A549 (cell line): ENCODE results near the gene CCDC170. TPM values are rescaled to one million over a fixed set of nuclear protein-coding genes. Genes with fewer than 3 reads are reported as not detected.

Source experiments
- ATAC-seq, 2 experiments: fragments of 200-7000 bp in 1 of 2; fragments of >200 bp in 1 of 2; cut with Nextera tagmentation in 1 of 2; cut with Tn5 transposase in 1 of 2; 3 replicates each; pipeline versions ENCODE4 v1.8.0 to v1.9.1; 2018 to 2020; ENCODE audit warnings: mild to moderate bottlenecking in 1 of 2, moderate library complexity in 1 of 2
- CTCF ChIA-PET: fragments of 300-600 bp; sonication (Branson Sonifier 250); formaldehyde crosslinking; extraction: SDS; loops from one replicate; lab custom pipeline; 2021; ENCODE audit warnings: antibody characterized with exemption, inconsistent platforms; lab: Yijun Ruan, JAX
- POLR2A ChIA-PET: fragments of 350-600 bp; formaldehyde crosslinking; extraction: SDS; loops from one replicate; lab custom pipeline; 2021; ENCODE audit warnings: antibody characterized with exemption, inconsistent platforms; lab: Yijun Ruan, JAX
- DNase-seq, 2 experiments: peaks; one replicate each; pipeline versions ENCODE4 v3.0.0 to v3.0.0-alpha.2; 2011 to 2016; ENCODE audit warnings: low read depth in 1 of 2, low spot score in 1 of 2
- FAIRE-seq: peaks from 2 replicates; lab custom pipeline; 2011; peaks lifted over from hg19 to GRCh38; lab: Jason Lieb, UNC
- H3K27ac ChIP-seq, 2 experiments: fragments of >200 bp; sonication (Bioruptor Twin); formaldehyde crosslinking; 3 replicates each; pipeline ENCODE4 v1.5.1; 2016 to 2017
- H3K4me1 ChIP-seq: fragments of >200 bp; sonication (Bioruptor Twin); formaldehyde crosslinking; 3 replicates; pipeline ENCODE4 v1.6.1; 2016
- H3K4me2 ChIP-seq: fragments of >200 bp; sonication (Bioruptor Twin); formaldehyde crosslinking; 3 replicates; pipeline ENCODE4 v1.6.1; 2016
- H3K4me3 ChIP-seq: fragments of >200 bp; sonication (Bioruptor Twin); formaldehyde crosslinking; 3 replicates; pipeline ENCODE4 v1.5.1; 2016
- H3K9me3 ChIP-seq: fragments of >200 bp; sonication (Bioruptor Twin); formaldehyde crosslinking; 3 replicates; pipeline ENCODE4 v1.6.1; 2016
- BCL3 ChIP-seq: fragments of >200 bp; sonication (Bioruptor Twin); formaldehyde crosslinking; IDR thresholded peaks from 3 replicates; pipeline ENCODE4 v1.6.1; 2016
- CBX2 ChIP-seq: fragments of 200-600 bp; sonication (generic); IDR thresholded peaks from 2 replicates; pipeline ENCODE4 v1.6.1; 2016; ENCODE audit warnings: low read depth, mild to moderate bottlenecking, borderline replicate concordance
- CEBPB ChIP-seq, 2 experiments: fragments of >200 bp in 1 of 2; sonication (Bioruptor Twin) in 1 of 2; formaldehyde crosslinking in 1 of 2; IDR thresholded peaks; 2 replicates each; pipeline ENCODE4 v1.6.1; 2012 to 2016
- CHD4 ChIP-seq: fragments of 200-600 bp; sonication (generic); IDR thresholded peaks from 2 replicates; pipeline ENCODE4 v1.6.1; 2016; ENCODE audit warnings: antibody characterized with exemption, mild to moderate bottlenecking, borderline replicate concordance
- CTCF ChIP-seq: fragments of >200 bp; sonication (Bioruptor Twin); formaldehyde crosslinking; IDR thresholded peaks from 3 replicates; pipeline ENCODE4 v1.5.1; 2016
- E2F6 ChIP-seq: IDR thresholded peaks from 2 replicates; pipeline ENCODE4 v1.6.1; 2012; ENCODE audit warnings: low read depth, borderline replicate concordance
- EHF ChIP-seq: fragments of 250-450 bp; sonication (Bioruptor Pico); IDR thresholded peaks from 2 replicates; pipeline ENCODE4 v1.5.0; 2020; ENCODE audit warnings: mild to moderate bottlenecking
- ELK1 ChIP-seq: fragments of 150-350 bp; IDR thresholded peaks from 2 replicates; pipeline ENCODE4 v1.6.1; 2014; ENCODE audit warnings: low read depth, mild to moderate bottlenecking, low read length
- GATA3 ChIP-seq: IDR thresholded peaks from 2 replicates; pipeline ENCODE4 v1.6.1; 2012; ENCODE audit warnings: borderline replicate concordance
- HMGXB4 ChIP-seq: fragments of 250-450 bp; sonication (Bioruptor Pico); IDR thresholded peaks from 2 replicates; pipeline ENCODE4 v1.5.0; 2021; ENCODE audit warnings: mild to moderate bottlenecking, moderate library complexity, borderline replicate concordance
- HOXB13 ChIP-seq: fragments of 250-450 bp; sonication (Bioruptor Pico); IDR thresholded peaks from 2 replicates; pipeline ENCODE4 v1.5.0; 2020; ENCODE audit warnings: low read depth, mild to moderate bottlenecking, moderate library complexity
- HOXB5 ChIP-seq: fragments of 250-450 bp; sonication (Bioruptor Pico); IDR thresholded peaks from 2 replicates; pipeline ENCODE4 v1.5.0; 2020; ENCODE audit warnings: mild to moderate bottlenecking, moderate library complexity
- KDM1A ChIP-seq: fragments of 200-600 bp; sonication (generic); IDR thresholded peaks from 2 replicates; pipeline ENCODE4 v1.6.1; 2016; ENCODE audit warnings: low read depth, mild to moderate bottlenecking
- MAFK ChIP-seq: fragments of 450-650 bp; IDR thresholded peaks from 2 replicates; pipeline ENCODE4 v1.6.1; 2014; ENCODE audit not compliant: partially characterized antibody
- MAZ ChIP-seq: fragments of 150-350 bp; IDR thresholded peaks from 2 replicates; pipeline ENCODE4 v1.6.1; 2014; ENCODE audit warnings: antibody characterized with exemption, low read depth, low read length, borderline replicate concordance
- MYC ChIP-seq: IDR thresholded peaks from 2 replicates; pipeline ENCODE4 v1.6.1; 2012; ENCODE audit warnings: mild to moderate bottlenecking, inconsistent platforms, low read length, improper control_type of control experiment, borderline replicate concordance
- NPAS2 ChIP-seq: fragments of 250-450 bp; sonication (Bioruptor Pico); IDR thresholded peaks from 2 replicates; pipeline ENCODE4 v1.8.0; 2022; ENCODE audit warnings: mild to moderate bottlenecking, moderate library complexity, borderline replicate concordance
- RAD21 ChIP-seq, 2 experiments: fragments of >200 bp in 1 of 2; sonication (Bioruptor Twin) in 1 of 2; formaldehyde crosslinking in 1 of 2; IDR thresholded peaks in 1 of 2; conservative IDR thresholded peaks in 1 of 2; 2 replicates in 1 of 2; 3 replicates in 1 of 2; pipeline ENCODE4 v1.6.1; 2012 to 2018; ENCODE audit warnings: inconsistent platforms in 1 of 2
- RCOR1 ChIP-seq: fragments of 150-350 bp; IDR thresholded peaks from 2 replicates; pipeline ENCODE4 v1.6.1; 2014; ENCODE audit warnings: antibody characterized with exemption, low read length, low read depth
- SMC3 ChIP-seq: fragments of >200 bp; sonication (Bioruptor Twin); formaldehyde crosslinking; IDR thresholded peaks from 3 replicates; pipeline ENCODE4 v1.6.1; 2018; ENCODE audit warnings: inconsistent platforms
- TP53 ChIP-seq: fragments of 250-450 bp; sonication (Bioruptor Pico); IDR thresholded peaks from 2 replicates; pipeline ENCODE4 v1.5.0; 2021; ENCODE audit warnings: mild to moderate bottlenecking, moderate library complexity
- USF2 ChIP-seq: fragments of 450-650 bp; IDR thresholded peaks from 2 replicates; pipeline ENCODE4 v1.6.1; 2014; ENCODE audit warnings: antibody characterized with exemption
- ZNF302 ChIP-seq: fragments of 250-450 bp; sonication (Bioruptor Pico); IDR thresholded peaks from 2 replicates; pipeline ENCODE4 v1.9.0; 2021; ENCODE audit warnings: inconsistent platforms, mild to moderate bottlenecking, moderate library complexity
- WGBS: methylation state at CpG from one replicate; pipeline ENCODE4 v1.1.6; 2017; ENCODE audit errors: missing lambda C conversion rate; 5-methylcytosine and 5-hydroxymethylcytosine counted together
- polyA plus RNA-seq, 4 experiments: library from polyadenylated mRNA; depleted of rRNA in 3 of 4; stranded (reverse); fragments of >200 nt; fragmentation: RNase III in 1 of 4; extraction: RNeasy Plus Mini Kit Qiagen cat#74134 plus additional on column Dnase treatment in 1 of 4; gene quantifications; 2 replicates in 3 of 4; 3 replicates in 1 of 4; pipeline ENCODE4 v1.2.3, GENCODE V29; 2011 to 2017

Gene CCDC170
- polyA plus RNA-seq, 2 of the 4 experiments (the other 2 are of a cell fraction), result 0.09 to 0.61 TPM

- ChIA-PET CTCF (no interaction called here), POLR2A (no interaction called here)
- FAIRE-seq (no peak), ATAC-seq (no peak), DNase-seq (no peak)
- Histone ChIP-seq H3K4me2 (no peak overlapping the region), H3K9me3 (no peaks in the 10 kb centered on the region), H3K4me3 (no peak overlapping the region), H3K4me1 (no peaks in the 10 kb centered on the region), H3K27ac (no peak overlapping the region)
- 54% methylated on average over 3 of the region's 3 CpGs for WGBS
- TF ChIP-seq ELK1, result no peak
- TF ChIP-seq MAZ, result no peak
- TF ChIP-seq E2F6, result no peak
- no peak for TF ChIP-seq TP53
Observed at GRCh38 chr6:151634336-151634720, 140.5 kb downstream of the CCDC170 start.

GRCh38 chr6:151635741-151636140 lies 141.9 kb downstream of the CCDC170 start:
- no peaks in the 10 kb centered on the region for H3K4me1 ChIP-seq
- WGBS, result 26% methylated on average over 3 of the region's 3 CpGs
- ChIA-PET CTCF (no interaction called here), POLR2A (no interaction called here)
- no peak for ATAC-seq
- no peak overlapping the region for H3K27ac ChIP-seq
- TF ChIP-seq EHF (CRISPR knock-in tag) (no peak), CEBPB (IDR thresholded peaks at IDR 0.05) (no peak), RAD21 (conservative IDR thresholded peaks at IDR 0.05 in 1 of 2, IDR thresholded peaks at IDR 0.05 in 1 of 2) (no peak), GATA3 (no peak), HOXB5 (CRISPR knock-in tag) (no peak)
- H3K4me2 ChIP-seq, result no peak overlapping the region
- no peaks in the 10 kb centered on the region for H3K9me3 ChIP-seq
- no peak for DNase-seq
- no peak overlapping the region for H3K4me3 ChIP-seq
- no peak for FAIRE-seq

GRCh38 chr6:151637814-151638213 lies 144.0 kb downstream of the CCDC170 start:
- ChIA-PET CTCF (no interaction called here), POLR2A (no interaction called here)
- TF ChIP-seq NPAS2 (no peak), MYC (no peak), SMC3 (no peak), RAD21 (conservative IDR thresholded peaks at IDR 0.05 in 1 of 2, IDR thresholded peaks at IDR 0.05 in 1 of 2) (no peak), KDM1A (no peak), CTCF (no peak), CHD4 (no peak), USF2 (no peak), CBX2 (no peak), MAZ (no peak), HMGXB4 (CRISPR knock-in tag) (no peak), MAFK (no peak), E2F6 (no peak), HOXB5 (CRISPR knock-in tag) (no peak), ZNF302 (CRISPR knock-in tag) (no peak), BCL3 (no peak), RCOR1 (no peak), HOXB13 (CRISPR knock-in tag) (no peak)
- no peaks in the 10 kb centered on the region for H3K9me3 ChIP-seq
- H3K4me2 ChIP-seq, result no peak overlapping the region
- FAIRE-seq, result no peak
- no peak for DNase-seq
- WGBS, result 16% methylated on average over 3 of the region's 3 CpGs
- no peak overlapping the region for H3K4me3 ChIP-seq
- ATAC-seq, result no peak
- H3K27ac ChIP-seq, result no peak overlapping the region
- no peaks in the 10 kb centered on the region for H3K4me1 ChIP-seq
